K562 (cell line): ENCODE data around the gene SFXN3. TPM values are rescaled to one million over a fixed set of nuclear protein-coding genes. Genes with fewer than 3 reads are reported as not detected.

Source experiments
- ATAC-seq: fragments of 200-7000 bp; cut with Tn5 transposase; 3 replicates; pipeline ENCODE4 v1.9.1; 2020; ENCODE audit warnings: moderate library complexity
- BruUV-seq: library from RNA; stranded (reverse); fragments of 400-500 nt; replicated peaks from 2 replicates; lab custom pipeline; 2021; lab: Mats Ljungman, UMichigan
- CTCF ChIA-PET: fragments of 300-600 bp; formaldehyde crosslinking; extraction: SDS; loops from one replicate; lab custom pipeline; 2021; ENCODE audit warnings: low intra/inter-chr PET ratio; lab: Yijun Ruan, JAX
- POLR2A ChIA-PET: fragments of 300-600, 350-650 bp; sonication (Branson Sonifier 250); formaldehyde crosslinking; extraction: SDS; loops from one replicate; lab custom pipeline; 2021; ENCODE audit warnings: antibody characterized with exemption, inconsistent platforms; lab: Yijun Ruan, JAX
- DNase-seq, 4 experiments: peaks; one replicate each; pipeline versions ENCODE4 v3.0.0 to v3.0.0-alpha.2; 2011 to 2018; ENCODE audit warnings: low spot score in 3 of 4, mixed read lengths in 3 of 4; ENCODE audit errors: extremely low read depth in 1 of 4
- FAIRE-seq: peaks from 2 replicates; lab custom pipeline; 2011; peaks lifted over from hg19 to GRCh38; lab: Jason Lieb, UNC
- H2AFZ ChIP-seq: 2 replicates; pipeline ENCODE4 v1.6.0; 2011; ENCODE audit warnings: low read depth, low read length, control low read depth, inconsistent platforms
- H3K27ac ChIP-seq: fragments of 200-600 bp; 3 replicates; pipeline ENCODE4 v1.8.0; 2011; ENCODE audit warnings: low read depth, mild to moderate bottlenecking, control low read depth, inconsistent platforms, low read length, moderate library complexity, mixed read lengths; ENCODE audit errors: extremely low read depth
- H3K27me3 ChIP-seq, 2 experiments: fragments of 300-600 bp in 1 of 2; 2 replicates in 1 of 2; 3 replicates in 1 of 2; pipeline versions ENCODE4 v1.6.0 to v1.8.0; 2011; ENCODE audit warnings: inconsistent platforms in 2 of 2, low read length in 2 of 2, mild to moderate bottlenecking in 1 of 2, mixed read lengths in 1 of 2, moderate library complexity in 1 of 2; ENCODE audit not compliant: control insufficient read depth in 2 of 2, insufficient read depth in 2 of 2
- H3K36me3 ChIP-seq: fragments of 300-600 bp; 3 replicates; pipeline ENCODE4 v1.8.0; 2011; ENCODE audit warnings: mild to moderate bottlenecking, low read length, inconsistent platforms; ENCODE audit not compliant: control insufficient read depth, insufficient read depth
- H3K4me1 ChIP-seq, 2 experiments: fragments of 200-600 bp in 1 of 2; replicated peaks in 1 of 2; 2 replicates in 1 of 2; 3 replicates in 1 of 2; pipeline versions ENCODE4 v1.5.1 to v1.8.0; 2011; ENCODE audit warnings: inconsistent platforms in 2 of 2, low read length in 2 of 2, mild to moderate bottlenecking in 1 of 2, mixed read lengths in 1 of 2, moderate library complexity in 1 of 2; ENCODE audit not compliant: control insufficient read depth in 2 of 2, insufficient read depth in 2 of 2
- H3K4me2 ChIP-seq: 2 replicates; pipeline ENCODE4 v1.6.1; 2011; ENCODE audit warnings: low read length, control low read depth, inconsistent platforms, mixed read lengths; ENCODE audit not compliant: insufficient read depth
- H3K4me3 ChIP-seq: fragments of 200-600 bp; sonication (generic), shearing (Covaris generic); 2 replicates; pipeline ENCODE4 v1.5.1; 2016; ENCODE audit warnings: control low read depth, inconsistent platforms
- H3K79me2 ChIP-seq: fragments of 200-600 bp; 3 replicates; pipeline ENCODE4 v1.8.0; 2011; ENCODE audit warnings: low read length, inconsistent platforms; ENCODE audit not compliant: control insufficient read depth, insufficient read depth
- H3K9ac ChIP-seq, 2 experiments: 2 replicates each; pipeline versions ENCODE4 v1.6.0 to v1.6.1; 2011; ENCODE audit warnings: low read depth in 2 of 2, low read length in 2 of 2, control low read depth in 1 of 2, inconsistent platforms in 1 of 2, mild to moderate bottlenecking in 1 of 2, mixed read lengths in 1 of 2; ENCODE audit not compliant: insufficient read depth in 1 of 2
- H3K9me1 ChIP-seq: one replicate; pipeline ENCODE4 v1.6.0; 2011; ENCODE audit warnings: inconsistent platforms, mild to moderate bottlenecking, low read length, moderate library complexity; ENCODE audit not compliant: control insufficient read depth, insufficient read depth
- H3K9me3 ChIP-seq: replicated peaks from 2 replicates; pipeline ENCODE4 v1.5.1; 2011; ENCODE audit warnings: low read depth, low read length, inconsistent platforms; ENCODE audit not compliant: control insufficient read depth, insufficient read depth
- H4K20me1 ChIP-seq: replicated peaks from 2 replicates; pipeline ENCODE4 v1.6.1; 2011; ENCODE audit warnings: low read length, inconsistent platforms, mixed read lengths; ENCODE audit not compliant: control insufficient read depth, insufficient read depth
- RBFOX2 ChIP-seq: fragments of 200-400 bp; formaldehyde crosslinking; IDR thresholded peaks from 2 replicates; pipeline ENCODE4 v1.6.1; 2017; ENCODE audit warnings: low read depth, mild to moderate bottlenecking, low read length, moderate library complexity
- ZNF407 ChIP-seq: fragments of 450-650 bp; IDR thresholded peaks from 2 replicates; pipeline ENCODE4 v1.6.1; 2016; ENCODE audit warnings: low read depth
- WGBS: fragments of 100-300 bp; shearing (Covaris generic); methylation state at CpG from one replicate; pipeline ENCODE4 v1.1.6; 2016; ENCODE audit warnings: low coverage, mixed read lengths; ENCODE audit not compliant: insufficient coverage; ENCODE audit errors: missing lambda C conversion rate; 5-methylcytosine and 5-hydroxymethylcytosine counted together
- in situ Hi-C: fragments of 300-500 bp; cut with MboI; formaldehyde crosslinking; loops from 4 replicates; pipeline ENCODE4 v1.15.0; 2018; ENCODE audit warnings: inconsistent platforms, mixed read lengths
- intact Hi-C: fragments of 100-400 bp; cut with micrococcal nuclease; formaldehyde crosslinking; loops from 2 replicates; pipeline ENCODE4 v1.14.2; 2022
- polyA plus RNA-seq, 8 experiments: library from polyadenylated mRNA; depleted of rRNA in 4 of 8; stranded (reverse) in 5 of 8; unstranded in 3 of 8; fragments of >200 nt; fragmentation: Nextera tagmentation in 2 of 8; fragmentation: Illumina TruSeq in 1 of 8; extraction: Ambion mirVana in 2 of 8; extraction: Trizol in 1 of 8; gene quantifications; 2 replicates each; pipeline versions ENCODE4 v1.2.1 to v1.2.3, GENCODE V29; 2011 to 2014; ENCODE audit warnings: inconsistent platforms in 1 of 8, missing spikeins in 1 of 8
- total RNA-seq, 7 experiments: library from RNA; depleted of rRNA in 6 of 7; stranded (reverse); fragments of >200 nt in 6 of 7; fragmentation: Illumina TruSeq in 2 of 7; extraction: Trizol in 2 of 7; gene quantifications; 2 replicates each; pipeline versions ENCODE4 v1.2.1 to v1.2.3, GENCODE V29; 2011 to 2021; ENCODE audit warnings: low replicate concordance in 1 of 7
- TF ChIP-seq, protein P1 (sequence below): sonication (generic); formaldehyde crosslinking; IDR thresholded peaks from 2 replicates; pipeline ENCODE4 v1.8.1; 2023; ENCODE audit warnings: mild to moderate bottlenecking, missing genetic modification reagents

The SFXN3 gene
- total and polyA plus RNA-seq, 9 of the 15 experiments (the other 6 are each of a cell fraction or from before 2014, with no cell fraction given) = 0.24 to 4.6 (median 0.86) TPM

GRCh38 chr10:101006593-101007098 is 24.4 kb upstream of the SFXN3 start:
- in situ Hi-C loops = no loop called here
- WGBS = 89% methylated on average over 22 of the region's 33 CpGs
- ATAC-seq (no peak), DNase-seq (no peak), FAIRE-seq (no peak)
- H3K27me3 ChIP-seq = no peaks in the 10 kb centered on the region
- H3K36me3 ChIP-seq = peaks cover 46% of the 10 kb centered on the region; the same call in 2 of the 3 replicates
- H2AFZ ChIP-seq = no peak overlapping the region
- TF ChIP-seq ZNF407 = no peak
- TF ChIP-seq RBFOX2 = 0 out of 2 replicates have a peak, but pooled peaks have one; percentile 5
- TF ChIP-seq, protein P1, sequence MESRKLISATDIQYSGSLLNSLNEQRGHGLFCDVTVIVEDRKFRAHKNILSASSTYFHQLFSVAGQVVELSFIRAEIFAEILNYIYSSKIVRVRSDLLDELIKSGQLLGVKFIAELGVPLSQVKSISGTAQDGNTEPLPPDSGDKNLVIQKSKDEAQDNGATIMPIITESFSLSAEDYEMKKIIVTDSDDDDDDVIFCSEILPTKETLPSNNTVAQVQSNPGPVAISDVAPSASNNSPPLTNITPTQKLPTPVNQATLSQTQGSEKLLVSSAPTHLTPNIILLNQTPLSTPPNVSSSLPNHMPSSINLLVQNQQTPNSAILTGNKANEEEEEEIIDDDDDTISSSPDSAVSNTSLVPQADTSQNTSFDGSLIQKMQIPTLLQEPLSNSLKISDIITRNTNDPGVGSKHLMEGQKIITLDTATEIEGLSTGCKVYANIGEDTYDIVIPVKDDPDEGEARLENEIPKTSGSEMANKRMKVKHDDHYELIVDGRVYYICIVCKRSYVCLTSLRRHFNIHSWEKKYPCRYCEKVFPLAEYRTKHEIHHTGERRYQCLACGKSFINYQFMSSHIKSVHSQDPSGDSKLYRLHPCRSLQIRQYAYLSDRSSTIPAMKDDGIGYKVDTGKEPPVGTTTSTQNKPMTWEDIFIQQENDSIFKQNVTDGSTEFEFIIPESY (CRISPR knock-in tag) = peak; percentile 93
- H3K4me2 ChIP-seq = no peak overlapping the region
- H3K79me2 ChIP-seq = peaks cover 14% of the 10 kb centered on the region
- CTCF ChIA-PET = no interaction called here
- H3K9me3 ChIP-seq = no peaks in the 10 kb centered on the region
- intact Hi-C loops = no loop called here
- no TSS peak for BruUV-seq
- H4K20me1 ChIP-seq = no peaks in the 10 kb centered on the region
- H3K9me1 ChIP-seq = no peaks in the 10 kb centered on the region
- no peak overlapping the region for H3K4me3 ChIP-seq
- POLR2A ChIA-PET = interaction anchor here (0.6 to 1.5 kb wide), 5 partner anchors 11 to 215 kb away, joined by 3 read pairs; no protein-coding TSS in a partner anchor
- H3K27ac ChIP-seq = no peak overlapping the region
- peaks cover 5 to 53% of the 10 kb centered on the region in 2 experiments; a peak in 4 of 5 replicates for H3K4me1 ChIP-seq
- peak overlapping the region in 1 of 2 experiments; percentile 35; a peak in 1 of 4 replicates for H3K9ac ChIP-seq
